Kidney epithelial cell (primary cell): Measurements from ENCODE around the gene COPE. TPM values are rescaled to one million over a fixed set of nuclear protein-coding genes. Genes with fewer than 3 reads are reported as not detected.

Source experiments
- DNase-seq: peaks from one replicate; pipeline ENCODE4 v3.0.0-alpha.2; 2010; ENCODE audit warnings: low read depth
- H3K27me3 ChIP-seq: 2 replicates; pipeline ENCODE4 v1.6.0; 2011; ENCODE audit warnings: low read length; ENCODE audit not compliant: control insufficient read depth, insufficient read depth
- H3K36me3 ChIP-seq: 2 replicates; pipeline ENCODE4 v1.5.1; 2011; ENCODE audit warnings: low read length; ENCODE audit not compliant: control insufficient read depth, insufficient read depth
- H3K4me3 ChIP-seq: 2 replicates; pipeline ENCODE4 v1.5.1; 2011; ENCODE audit warnings: low read depth, mild to moderate bottlenecking, control low read depth, low read length
- total RNA-seq: library from RNA; depleted of rRNA; stranded (reverse); fragments of >200 nt; gene quantifications from 2 replicates; pipeline ENCODE4 v1.2.3, GENCODE V29; 2015
- TF ChIP-seq, protein P1 (sequence below): IDR thresholded peaks from 2 replicates; pipeline ENCODE4 v1.5.1; 2011; ENCODE audit warnings: mild to moderate bottlenecking, moderate library complexity, low read length, control low read depth, inconsistent platforms; ENCODE audit not compliant: insufficient read depth, poor library complexity, severe bottlenecking

COPE gene
- total RNA-seq, 1 donor from 2014 or later = 437 TPM

DNA sequence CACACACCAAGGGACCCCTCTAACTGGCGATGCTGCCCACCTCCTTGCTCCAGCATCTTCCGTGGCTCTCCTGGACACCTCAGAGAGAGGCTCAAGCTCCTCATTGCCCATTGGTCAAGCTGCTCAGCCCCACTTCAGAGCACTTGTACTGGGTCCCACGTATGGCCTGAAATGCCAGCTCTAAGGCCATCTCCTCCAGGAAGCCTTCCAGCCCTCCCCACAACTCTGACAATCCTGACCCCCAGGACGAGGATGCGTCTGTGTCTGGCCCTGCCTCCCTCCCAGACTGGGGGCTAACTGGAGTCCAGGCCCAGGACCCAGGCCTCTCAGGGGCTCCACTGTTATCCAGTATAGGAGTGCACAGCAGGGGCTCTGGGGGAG lies 29.8 kb upstream of the COPE start:
- TF ChIP-seq, protein P1, sequence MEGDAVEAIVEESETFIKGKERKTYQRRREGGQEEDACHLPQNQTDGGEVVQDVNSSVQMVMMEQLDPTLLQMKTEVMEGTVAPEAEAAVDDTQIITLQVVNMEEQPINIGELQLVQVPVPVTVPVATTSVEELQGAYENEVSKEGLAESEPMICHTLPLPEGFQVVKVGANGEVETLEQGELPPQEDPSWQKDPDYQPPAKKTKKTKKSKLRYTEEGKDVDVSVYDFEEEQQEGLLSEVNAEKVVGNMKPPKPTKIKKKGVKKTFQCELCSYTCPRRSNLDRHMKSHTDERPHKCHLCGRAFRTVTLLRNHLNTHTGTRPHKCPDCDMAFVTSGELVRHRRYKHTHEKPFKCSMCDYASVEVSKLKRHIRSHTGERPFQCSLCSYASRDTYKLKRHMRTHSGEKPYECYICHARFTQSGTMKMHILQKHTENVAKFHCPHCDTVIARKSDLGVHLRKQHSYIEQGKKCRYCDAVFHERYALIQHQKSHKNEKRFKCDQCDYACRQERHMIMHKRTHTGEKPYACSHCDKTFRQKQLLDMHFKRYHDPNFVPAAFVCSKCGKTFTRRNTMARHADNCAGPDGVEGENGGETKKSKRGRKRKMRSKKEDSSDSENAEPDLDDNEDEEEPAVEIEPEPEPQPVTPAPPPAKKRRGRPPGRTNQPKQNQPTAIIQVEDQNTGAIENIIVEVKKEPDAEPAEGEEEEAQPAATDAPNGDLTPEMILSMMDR = no peak
- H3K36me3 ChIP-seq = no peaks in the 10 kb centered on the region
- H3K27me3 ChIP-seq = peaks cover 4% of the 10 kb centered on the region
- no peak overlapping the region for H3K4me3 ChIP-seq
- no peak for DNase-seq

DNA sequence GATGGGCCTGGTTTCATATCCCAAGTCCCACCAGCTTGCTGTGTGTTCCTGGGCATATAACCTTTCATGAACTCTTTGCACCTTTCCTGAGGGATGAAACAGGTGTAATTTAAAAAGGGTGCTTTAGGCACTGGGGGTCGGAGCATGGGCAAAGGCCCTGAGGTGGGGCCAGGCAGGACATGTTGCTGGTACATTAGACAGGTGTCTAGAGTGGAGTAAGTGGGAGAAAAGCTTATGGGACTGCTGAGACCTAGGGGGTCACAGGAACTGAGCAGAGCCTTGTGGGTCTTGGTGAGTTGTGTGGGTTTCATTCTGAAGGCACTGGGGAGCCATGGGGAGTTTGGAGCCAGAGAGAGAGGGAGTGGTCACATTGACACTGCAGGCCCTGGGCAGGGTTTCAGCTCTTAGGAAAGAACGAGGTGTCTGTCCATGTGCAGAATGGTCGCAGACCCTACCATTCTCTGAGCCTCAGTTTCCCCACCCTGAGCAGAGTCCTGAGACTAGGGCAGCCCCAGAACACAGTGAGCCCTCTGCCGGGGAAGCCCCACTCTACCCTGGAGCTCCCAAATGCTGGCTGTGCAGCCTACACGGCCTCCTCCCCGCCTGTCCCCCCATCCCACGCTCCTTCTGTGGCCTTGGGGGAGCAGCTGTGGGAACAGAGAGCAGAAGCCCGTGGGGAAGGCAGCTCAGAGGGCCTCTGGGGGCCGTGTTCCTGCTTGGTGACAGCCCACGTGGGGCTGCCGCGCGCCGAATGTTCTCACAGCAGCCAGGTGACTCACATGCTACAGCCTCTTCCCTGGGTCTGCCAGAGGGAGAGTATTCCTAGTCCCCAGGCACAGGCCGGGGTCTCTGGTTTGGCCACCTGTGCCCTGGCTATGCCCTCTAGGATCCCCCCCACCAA lies 29.1 kb upstream of the COPE start:
- TF ChIP-seq, protein P1 = no peak
- H3K27me3 ChIP-seq = peaks cover 2% of the 10 kb centered on the region
- no peak for DNase-seq
- H3K36me3 ChIP-seq = no peaks in the 10 kb centered on the region
- H3K4me3 ChIP-seq = no peak overlapping the region

DNA sequence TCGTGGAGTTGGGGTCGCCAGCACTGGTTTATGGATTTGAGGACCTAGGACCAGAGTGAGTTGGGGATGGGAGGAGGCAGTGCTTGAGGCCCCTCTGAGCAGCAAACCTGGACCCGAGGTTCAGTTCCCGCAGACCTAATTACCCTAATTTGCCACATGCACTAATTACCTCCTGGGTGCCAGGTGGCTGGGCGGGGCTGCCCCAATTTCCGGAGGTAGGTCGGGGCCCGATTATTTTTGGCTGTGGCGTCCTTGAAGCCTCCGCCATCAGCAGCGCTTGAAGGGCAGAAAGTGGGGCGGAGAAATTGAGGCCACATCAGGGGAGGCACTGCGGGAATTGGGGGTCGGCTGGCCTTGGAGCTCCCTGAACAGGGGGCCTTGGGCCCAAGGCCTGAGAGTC lies 27.7 kb upstream of the COPE start:
- no peaks in the 10 kb centered on the region for H3K27me3 ChIP-seq
- TF ChIP-seq, protein P1 = no peak
- DNase-seq = no peak
- no peak overlapping the region for H3K4me3 ChIP-seq
- no peaks in the 10 kb centered on the region for H3K36me3 ChIP-seq

DNA sequence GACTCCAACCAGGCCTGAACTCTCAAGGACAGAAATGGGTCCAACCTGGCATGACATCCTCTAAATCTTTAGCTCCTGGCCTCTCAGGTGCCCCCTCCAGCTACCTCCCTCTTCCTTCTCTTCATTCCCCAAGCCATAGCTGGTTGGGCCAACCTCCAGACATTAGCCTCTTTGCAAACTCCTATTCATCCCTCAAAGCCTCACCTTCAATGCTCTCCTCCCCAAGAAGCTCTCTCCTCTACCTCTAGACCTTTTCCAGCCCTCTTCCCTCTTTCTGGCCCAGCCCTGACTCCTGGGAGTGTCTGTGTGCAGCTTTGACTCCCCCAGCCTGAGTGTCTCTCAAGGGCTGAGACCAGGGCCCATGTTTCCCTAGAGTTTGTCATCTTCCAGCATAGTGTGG lies 27.1 kb upstream of the COPE start:
- H3K4me3 ChIP-seq = no peak overlapping the region
- TF ChIP-seq, protein P1 = no peak
- H3K36me3 ChIP-seq = no peaks in the 10 kb centered on the region
- H3K27me3 ChIP-seq = no peaks in the 10 kb centered on the region
- DNase-seq = no peak

DNA sequence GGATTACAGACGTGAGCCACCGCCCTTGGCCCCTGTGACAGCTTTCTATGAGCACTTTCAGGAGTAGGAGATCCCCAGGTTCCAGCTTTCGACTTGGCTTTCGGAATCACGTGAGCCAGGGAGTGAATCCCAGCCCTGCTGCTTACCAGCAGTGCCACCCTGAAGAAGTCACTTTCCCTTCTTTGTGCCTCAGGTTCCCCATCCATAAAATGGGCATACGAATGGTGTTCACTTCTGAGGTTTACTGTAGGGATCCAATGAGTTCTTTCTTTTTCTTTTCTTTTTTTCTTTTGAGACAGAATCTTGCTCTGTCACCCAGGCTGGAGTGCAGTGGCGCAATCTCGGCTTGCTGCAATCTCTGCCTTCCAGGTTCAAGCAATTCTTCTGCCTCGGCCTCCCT lies 26.1 kb upstream of the COPE start:
- DNase-seq = no peak
- Histone ChIP-seq H3K4me3 (no peak overlapping the region), H3K36me3 (no peaks in the 10 kb centered on the region), H3K27me3 (no peaks in the 10 kb centered on the region)
- TF ChIP-seq, protein P1 = no peak

- Histone ChIP-seq H3K4me3 (no peak overlapping the region), H3K36me3 (no peaks in the 10 kb centered on the region), H3K27me3 (no peaks in the 10 kb centered on the region)
- DNase-seq = no peak
- TF ChIP-seq, protein P1 = no peak
Observed at GRCh38 chr19:18943465-18943864, 24.3 kb upstream of the COPE start.
